HEK293 (cell line): ENCODE results near the gene DNAJB6.

Experiments
- CTCF ChIA-PET: fragments of 350-600 bp; formaldehyde crosslinking; extraction: SDS; loops from one replicate; lab custom pipeline; 2021; ENCODE audit warnings: antibody characterized with exemption; lab: Yijun Ruan, JAX
- POLR2A ChIA-PET: fragments of 300-600 bp; formaldehyde crosslinking; extraction: SDS; loops from one replicate; lab custom pipeline; 2020; ENCODE audit warnings: antibody characterized with exemption, inconsistent platforms; lab: Yijun Ruan, JAX
- H3K27ac ChIP-seq: fragments of 200-500 bp; sonication (Bioruptor generic); 2 replicates; pipeline ENCODE4 v1.5.1; 2014; ENCODE audit warnings: low read depth, low read length, control low read depth, inconsistent platforms; ENCODE audit errors: extremely low read depth
- H3K36me3 ChIP-seq, 2 experiments: fragments of 200-500 bp in 1 of 2; sonication (Bioruptor generic) in 1 of 2; 1 replicate in 1 of 2; 2 replicates in 1 of 2; pipeline ENCODE4 v1.5.1; 2014 to 2017; ENCODE audit warnings: inconsistent platforms in 2 of 2, low read length in 2 of 2; ENCODE audit not compliant: control insufficient read depth in 2 of 2, insufficient read depth in 1 of 2
- H3K4me1 ChIP-seq: fragments of 200-500 bp; sonication (Bioruptor generic); 2 replicates; pipeline ENCODE4 v1.5.1; 2014; ENCODE audit warnings: mild to moderate bottlenecking, low read length, inconsistent platforms; ENCODE audit not compliant: control insufficient read depth, insufficient read depth
- H3K4me3 ChIP-seq: 2 replicates; pipeline ENCODE4 v1.5.1; 2011; ENCODE audit warnings: low read depth, mild to moderate bottlenecking, control low read depth, low read length, moderate library complexity
- H3K9me3 ChIP-seq: fragments of 200-500 bp; sonication (Bioruptor generic); 2 replicates; pipeline ENCODE4 v1.5.1; 2014; ENCODE audit warnings: low read depth, low read length, inconsistent platforms; ENCODE audit not compliant: control insufficient read depth, insufficient read depth
- GLI2 ChIP-seq: fragments of 450-650 bp; formaldehyde crosslinking; IDR thresholded peaks from 2 replicates; pipeline ENCODE4; 2017; ENCODE audit warnings: missing biosample characterization, missing genetic modification characterization, low read depth, borderline replicate concordance
- KLF8 ChIP-seq: fragments of 450-650 bp; formaldehyde crosslinking; IDR thresholded peaks from 2 replicates; pipeline ENCODE4 v1.5.1; 2016; ENCODE audit warnings: missing biosample characterization, missing genetic modification characterization
- PRDM4 ChIP-seq: fragments of 450-650 bp; formaldehyde crosslinking; IDR thresholded peaks from 2 replicates; pipeline ENCODE4 v1.5.1; 2017; ENCODE audit warnings: missing biosample characterization, missing genetic modification characterization
- ZBTB17 ChIP-seq: fragments of 450-650 bp; formaldehyde crosslinking; IDR thresholded peaks from 2 replicates; pipeline ENCODE4 v1.5.1; 2016; ENCODE audit warnings: missing biosample characterization, missing genetic modification characterization
- ZBTB44 ChIP-seq: fragments of 450-650 bp; IDR thresholded peaks from 2 replicates; pipeline ENCODE4 v1.5.1; 2018; ENCODE audit warnings: missing biosample characterization, mild to moderate bottlenecking, missing genetic modification characterization
- ZNF133 ChIP-seq: fragments of 450-650 bp; formaldehyde crosslinking; IDR thresholded peaks from 2 replicates; pipeline ENCODE4 v1.5.1; 2016; ENCODE audit warnings: missing biosample characterization, missing genetic modification characterization
- ZNF16 ChIP-seq: fragments of 450-650 bp; formaldehyde crosslinking; IDR thresholded peaks from 2 replicates; pipeline ENCODE4 v1.5.1; 2016; ENCODE audit warnings: low read depth, missing biosample characterization, missing genetic modification characterization
- ZNF280D ChIP-seq: fragments of 450-650 bp; formaldehyde crosslinking; IDR thresholded peaks from 2 replicates; pipeline ENCODE4 v1.5.1; 2016; ENCODE audit warnings: missing biosample characterization, missing genetic modification characterization
- ZNF302 ChIP-seq: fragments of 450-650 bp; formaldehyde crosslinking; IDR thresholded peaks from 2 replicates; pipeline ENCODE4 v1.5.1; 2016; ENCODE audit warnings: missing biosample characterization, missing genetic modification characterization, low read depth
- ZNF335 ChIP-seq: fragments of 450-650 bp; formaldehyde crosslinking; conservative IDR thresholded peaks from 2 replicates; pipeline ENCODE4 v1.5.1; 2016; ENCODE audit warnings: missing biosample characterization, missing genetic modification characterization
- ZNF449 ChIP-seq: fragments of 450-650 bp; formaldehyde crosslinking; IDR thresholded peaks from 2 replicates; pipeline ENCODE4 v1.5.1; 2017; ENCODE audit warnings: missing biosample characterization, mild to moderate bottlenecking, missing genetic modification characterization, moderate library complexity
- ZNF555 ChIP-seq: fragments of 450-650 bp; formaldehyde crosslinking; conservative IDR thresholded peaks from 2 replicates; pipeline ENCODE4 v1.5.1; 2017; ENCODE audit warnings: missing biosample characterization, mild to moderate bottlenecking, missing genetic modification characterization, inconsistent platforms
- ZNF585B ChIP-seq: fragments of 450-650 bp; formaldehyde crosslinking; IDR thresholded peaks from 2 replicates; pipeline ENCODE4 v1.5.1; 2016; ENCODE audit warnings: missing biosample characterization, missing genetic modification characterization
- ZNF623 ChIP-seq: fragments of 450-650 bp; formaldehyde crosslinking; IDR thresholded peaks from 2 replicates; pipeline ENCODE4 v1.5.1; 2016; ENCODE audit warnings: missing biosample characterization, missing genetic modification characterization
- ZSCAN18 ChIP-seq: fragments of 450-650 bp; formaldehyde crosslinking; IDR thresholded peaks from 2 replicates; pipeline ENCODE4 v1.5.1; 2016; ENCODE audit warnings: missing biosample characterization, missing genetic modification characterization
- ZSCAN23 ChIP-seq: fragments of 450-650 bp; formaldehyde crosslinking; IDR thresholded peaks from 2 replicates; pipeline ENCODE4 v1.5.1; 2016; ENCODE audit warnings: missing biosample characterization, missing genetic modification characterization

DNAJB6 gene

GRCh38 chr7:157399086-157399687 lies 62.4 kb downstream of the DNAJB6 start:
- POLR2A ChIA-PET = no interaction called here
- no peak overlapping the region for H3K27ac ChIP-seq
- TF ChIP-seq ZNF335 (tag by site-specific recombination) = no peak
- no peak for TF ChIP-seq ZNF133
- no peak for TF ChIP-seq ZNF555 (tag by site-specific recombination)
- no peak for TF ChIP-seq ZBTB44 (tag by site-specific recombination)
- no peak for TF ChIP-seq ZNF280D (tag by site-specific recombination)
- TF ChIP-seq ZSCAN18 (tag by site-specific recombination) = no peak
- no peak for TF ChIP-seq ZNF302 (tag by site-specific recombination)
- no peak for TF ChIP-seq ZNF585B (tag by site-specific recombination)
- TF ChIP-seq PRDM4 (tag by site-specific recombination) = no peak
- no peak for TF ChIP-seq ZNF449 (tag by site-specific recombination)
- TF ChIP-seq KLF8 = no peak
- TF ChIP-seq GLI2 (tag by site-specific recombination) = no peak
- TF ChIP-seq ZBTB17 (tag by site-specific recombination) = no peak
- TF ChIP-seq ZNF16 (tag by site-specific recombination) = no peak
- no peak for TF ChIP-seq ZSCAN23 (tag by site-specific recombination)
- no peak for TF ChIP-seq ZNF623 (tag by site-specific recombination)
- TF ChIP-seq, all 188 proteins: peak for 0
- CTCF ChIA-PET = interaction anchor here (1.1 to 2.0 kb wide), 2 partner anchors 12 to 448 kb away, joined by 3 to 4 read pairs; no protein-coding TSS in a partner anchor
- Histone ChIP-seq H3K9me3 (no peaks in the 10 kb centered on the region), H3K4me3 (no peak overlapping the region), H3K4me1 (no peaks in the 10 kb centered on the region), H3K36me3 (peaks cover 0 to 20% of the 10 kb centered on the region in 2 experiments; a peak in 1 of 3 replicates)
